GM23338 (cell line): ENCODE results near the gene TMEM37. TPM values are rescaled to one million over a fixed set of nuclear protein-coding genes. Genes with fewer than 3 reads are reported as not detected.

Experiments
- EZH2 ChIP-seq: fragments of 200-600 bp; sonication (generic); IDR thresholded peaks from one replicate; pipeline ENCODE4 v1.8.0; 2017; ENCODE audit warnings: antibody characterized with exemption, mild to moderate bottlenecking, low read depth; ENCODE audit not compliant: unreplicated experiment
- EZH2phosphoT487 ChIP-seq: fragments of 200-600 bp; sonication (generic); IDR thresholded peaks from one replicate; pipeline ENCODE4 v1.8.1; 2018; ENCODE audit warnings: antibody characterized with exemption; ENCODE audit not compliant: unreplicated experiment
- JUNB ChIP-seq: IDR thresholded peaks from one replicate; pipeline ENCODE4 v1.6.1; 2016; ENCODE audit warnings: antibody characterized with exemption; ENCODE audit not compliant: unreplicated experiment
- NANOG ChIP-seq: IDR thresholded peaks from 2 replicates; pipeline ENCODE4 v1.6.1; 2016; ENCODE audit warnings: antibody characterized with exemption, borderline replicate concordance
- POLR2AphosphoS5 ChIP-seq: IDR thresholded peaks from 2 replicates; pipeline ENCODE4 v1.6.1; 2016; ENCODE audit warnings: antibody characterized with exemption, low read depth
- REST ChIP-seq: IDR thresholded peaks from one replicate; pipeline ENCODE4 v1.6.1; 2018; ENCODE audit warnings: antibody characterized with exemption; ENCODE audit not compliant: unreplicated experiment
- STAT1 ChIP-seq: IDR thresholded peaks from one replicate; pipeline ENCODE4 v1.6.1; 2016; ENCODE audit warnings: antibody characterized with exemption; ENCODE audit not compliant: unreplicated experiment
- ZNF331 ChIP-seq: fragments of 250-450 bp; sonication (Bioruptor Pico); IDR thresholded peaks from 2 replicates; pipeline ENCODE4 v1.5.0; 2020; ENCODE audit warnings: low read depth, mild to moderate bottlenecking, moderate library complexity
- ZNF462 ChIP-seq: fragments of 250-450 bp; sonication (Bioruptor Pico); IDR thresholded peaks from 2 replicates; pipeline ENCODE4 v1.5.0; 2020; ENCODE audit warnings: mild to moderate bottlenecking, moderate library complexity
- polyA plus RNA-seq: library from polyadenylated mRNA; unstranded; fragments of >200 nt; fragmentation: Nextera tagmentation; extraction: Ambion mirVana; gene quantifications from 2 replicates; pipeline ENCODE4 v1.2.1, GENCODE V29; 2016
- total RNA-seq: library from RNA; depleted of rRNA; stranded (reverse); fragments of >200 nt; shearing (Covaris generic); gene quantifications from 2 replicates; pipeline ENCODE4 v1.2.3, GENCODE V29; 2014

Gene TMEM37
- total and polyA plus RNA-seq, 2 experiments from 2014 or later: 8.6 to 8.8 TPM

- TF ChIP-seq ZNF462 (CRISPR knock-in tag): no peak
- TF ChIP-seq NANOG: no peak
- no peak for TF ChIP-seq STAT1
- no peak for TF ChIP-seq REST
- no peak for TF ChIP-seq ZNF331
- TF ChIP-seq EZH2phosphoT487: no peak
- no peak for TF ChIP-seq EZH2
- TF ChIP-seq POLR2AphosphoS5: no peak
- TF ChIP-seq JUNB: no peak
Observed at GRCh38 chr2:119442226-119442619, 10.6 kb downstream of the TMEM37 start (continued).
